Stimulated activated CD8-positive, alpha-beta memory T cell treated with anti-CD3 and anti-CD28 coated beads, Interleukin-15, amount 100 ng/mL, for 48 hours (primary cell): ENCODE results near the gene TNFRSF21.
"Not testable (repeated sequence)": the region's sequence is repeated elsewhere in the genome, so short reads cannot be mapped to it uniquely, and the experiment has no call there.

Experiments
- DNase-seq, 2 donors: peaks; one replicate each; pipeline ENCODE4 v3.0.0-alpha.2; 2020; ENCODE audit warnings: low read depth in 2 of 2

The TNFRSF21 gene

GRCh38 chr6:47309291-47310130 is at the start of gene TNFRSF21:
Gene TNFRSF21, minus strand, starts transcription at chr6:47309905. Its CDS starts 394 bp downstream, at chr6:47309511.
- DNase-seq, result peak; percentile 73

- DNase-seq, result no peak
Measured at GRCh38 chr6:47358440-47359225, 48.9 kb upstream of the TNFRSF21 start.

GRCh38 chr6:47357827-47358226 is 48.1 kb upstream of the TNFRSF21 start:
- DNase-seq, result no peak

DNA sequence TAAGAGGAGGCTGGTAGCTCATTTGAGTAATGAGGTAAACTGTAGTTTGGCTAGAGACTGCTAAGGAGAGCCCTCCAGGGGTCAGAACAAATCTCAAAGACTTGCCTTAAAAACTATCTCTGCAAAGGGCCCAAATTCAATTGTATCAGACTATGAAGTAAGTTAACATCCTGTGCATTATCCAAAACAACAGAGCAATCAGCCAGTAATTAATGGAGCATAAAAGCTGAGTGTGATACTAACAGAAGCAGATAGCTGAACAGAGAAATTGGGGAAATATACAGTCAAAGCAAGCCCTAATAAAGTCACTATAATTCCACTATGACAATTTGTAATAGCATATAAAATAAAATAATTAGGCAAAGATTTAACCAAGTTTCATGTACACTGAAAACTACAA is 45.8 kb upstream of the TNFRSF21 start:
- DNase-seq, result no peak

DNA sequence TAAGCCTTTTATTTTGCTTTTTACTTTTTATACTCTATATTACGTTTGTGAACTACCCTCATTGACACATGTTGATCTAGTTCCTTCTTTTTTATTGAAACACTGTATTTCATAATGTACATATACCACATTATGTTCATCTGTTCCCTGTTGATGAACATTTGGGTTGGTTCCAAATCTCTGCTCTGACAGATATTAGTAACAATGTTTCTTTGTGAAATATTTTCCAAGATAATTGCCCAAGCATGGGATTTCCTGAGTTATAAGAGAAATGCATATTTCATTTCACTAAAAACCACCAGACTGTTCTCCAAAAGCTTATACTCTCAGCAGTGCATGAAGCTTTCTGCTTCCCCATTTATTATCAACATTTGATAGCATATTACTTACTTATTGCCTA is 44.2 kb upstream of the TNFRSF21 start:
- DNase-seq, result no peak

- DNase-seq, result no peak
Measured at GRCh38 chr6:47352966-47353365, 43.3 kb upstream of the TNFRSF21 start.

- no peak for DNase-seq
Measured at GRCh38 chr6:47352194-47352920, 42.7 kb upstream of the TNFRSF21 start.

GRCh38 chr6:47351621-47352020 is 41.9 kb upstream of the TNFRSF21 start:
- DNase-seq, result no peak

DNA sequence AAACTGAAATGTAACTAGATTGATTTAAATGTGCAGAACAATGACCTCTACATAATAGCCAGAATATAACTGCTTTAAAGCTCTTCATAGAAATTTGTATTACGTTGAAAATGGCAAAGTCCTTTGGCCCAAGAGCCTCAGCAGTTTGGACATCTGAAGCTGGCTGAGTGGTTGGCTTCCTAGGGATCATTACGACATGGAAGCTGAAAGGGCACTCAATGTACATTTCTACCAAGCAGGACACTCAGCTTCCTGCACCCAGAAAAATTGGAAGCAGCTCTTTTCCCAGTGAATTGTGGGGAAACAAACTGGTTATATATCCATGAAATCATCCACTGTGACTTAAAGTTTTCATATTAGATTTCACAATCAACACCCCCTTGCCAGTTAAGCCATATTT is 40.2 kb upstream of the TNFRSF21 start:
- no peak for DNase-seq

GRCh38 chr6:47348316-47348863 is 38.7 kb upstream of the TNFRSF21 start:
- DNase-seq, result no peak

DNA sequence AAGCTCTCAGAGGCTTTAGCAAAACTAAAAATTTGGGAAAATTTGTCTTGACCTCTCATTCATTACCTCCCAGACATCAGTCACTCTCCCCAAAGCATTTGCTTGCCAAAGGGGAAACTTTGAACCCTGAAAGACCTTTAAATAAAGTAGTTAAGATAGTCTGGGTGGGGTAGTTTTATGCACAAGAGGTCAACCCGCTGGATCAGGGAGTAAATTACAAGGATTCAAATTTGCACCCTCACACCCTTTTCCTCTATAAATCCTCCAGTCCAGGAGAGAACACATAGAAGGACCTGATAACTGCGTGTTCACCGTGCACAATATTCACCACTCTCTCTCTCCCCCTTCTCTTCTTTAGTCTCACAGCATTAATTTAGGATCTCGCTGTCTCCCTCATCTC is 36.1 kb upstream of the TNFRSF21 start:
- DNase-seq, result no peak

GRCh38 chr6:47344022-47344421 is 34.3 kb upstream of the TNFRSF21 start:
- no peak for DNase-seq

- DNase-seq, result no peak
Measured at GRCh38 chr6:47343600-47343999, 33.9 kb upstream of the TNFRSF21 start.

DNA sequence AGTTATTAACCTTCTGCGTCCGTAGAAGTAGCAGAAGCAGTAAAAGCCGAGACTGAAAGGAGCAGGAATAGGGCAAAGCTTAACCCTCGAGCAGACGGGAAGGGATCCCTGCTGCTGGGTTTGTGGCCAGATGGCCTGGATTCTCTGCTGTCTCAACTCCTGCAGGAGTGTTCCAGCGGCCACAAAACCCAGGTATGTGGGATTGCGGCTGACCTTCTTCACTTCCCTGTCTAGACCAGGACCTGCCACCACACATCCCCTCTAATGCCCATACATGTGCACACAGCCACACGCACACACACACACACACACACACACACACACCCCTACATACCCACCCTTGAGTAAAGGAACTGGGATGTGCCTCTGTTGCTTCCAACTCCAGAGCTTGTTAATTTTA is 33.1 kb upstream of the TNFRSF21 start:
- DNase-seq, result no peak

- DNase-seq, result no peak
Measured at GRCh38 chr6:47337519-47337918, 27.8 kb upstream of the TNFRSF21 start.

- no peak for DNase-seq
Measured at GRCh38 chr6:47336334-47336733, 26.6 kb upstream of the TNFRSF21 start.

GRCh38 chr6:47335466-47335865 is 25.8 kb upstream of the TNFRSF21 start:
- no peak for DNase-seq

- DNase-seq, result no peak
Measured at GRCh38 chr6:47334334-47334733, 24.6 kb upstream of the TNFRSF21 start.

GRCh38 chr6:47328606-47329005 is 18.9 kb upstream of the TNFRSF21 start:
- not testable (repeated sequence) for DNase-seq

DNA sequence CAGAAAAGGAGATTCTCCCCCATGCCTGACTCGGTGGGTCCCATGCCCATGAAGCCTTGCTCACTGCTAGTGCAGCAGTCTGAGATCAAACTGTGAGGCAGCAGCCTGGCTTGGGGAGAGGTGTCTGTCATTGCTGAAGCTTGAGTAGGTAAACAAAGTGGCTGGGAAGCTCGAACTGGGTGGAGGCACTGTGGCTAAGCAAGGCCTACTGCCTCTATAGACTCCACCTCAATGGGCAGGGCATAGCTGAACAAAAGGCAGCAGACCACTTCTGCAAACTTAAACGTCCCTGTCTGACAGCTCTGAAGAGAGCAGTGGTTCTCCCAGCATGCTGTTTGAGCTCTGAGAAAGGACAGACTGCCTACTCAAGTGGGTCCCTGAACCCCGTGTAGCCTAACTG is 18.4 kb upstream of the TNFRSF21 start:
- not testable (repeated sequence) for DNase-seq

- DNase-seq, result no peak
Measured at GRCh38 chr6:47323887-47324286, 14.2 kb upstream of the TNFRSF21 start.

DNA sequence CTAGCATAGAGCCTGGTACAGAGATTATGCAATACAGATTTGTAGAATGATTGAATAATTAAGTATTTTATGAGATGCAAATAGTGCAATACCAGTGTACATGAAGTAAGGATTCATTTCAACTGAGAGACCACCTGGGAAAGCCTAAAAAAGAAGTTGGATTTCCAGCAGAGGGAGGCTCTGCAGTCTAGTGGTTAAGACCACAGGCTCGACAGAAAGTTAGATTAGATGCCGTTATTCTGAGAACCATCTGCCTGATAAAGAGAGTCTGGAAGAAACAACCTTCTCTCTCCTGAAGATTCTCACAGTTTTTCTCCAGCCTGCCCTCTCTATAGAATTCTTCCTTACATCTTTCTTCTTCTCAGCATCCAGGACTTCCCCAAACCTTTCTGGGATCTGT is 13.6 kb upstream of the TNFRSF21 start:
- DNase-seq, result no peak
